22Rv1 (cell line): ENCODE data around the gene ZNF507.

Experiments used
- ZFX ChIP-seq: fragments of 450-650 bp; IDR thresholded peaks from 2 replicates; pipeline ENCODE4 v1.6.1; 2017; ENCODE audit warnings: antibody characterized with exemption, borderline replicate concordance
- TF ChIP-seq, protein P1 (sequence below): fragments of 450-650 bp; IDR thresholded peaks from 2 replicates; pipeline ENCODE4 v1.5.1; 2017; ENCODE audit warnings: mild to moderate bottlenecking

DNA sequence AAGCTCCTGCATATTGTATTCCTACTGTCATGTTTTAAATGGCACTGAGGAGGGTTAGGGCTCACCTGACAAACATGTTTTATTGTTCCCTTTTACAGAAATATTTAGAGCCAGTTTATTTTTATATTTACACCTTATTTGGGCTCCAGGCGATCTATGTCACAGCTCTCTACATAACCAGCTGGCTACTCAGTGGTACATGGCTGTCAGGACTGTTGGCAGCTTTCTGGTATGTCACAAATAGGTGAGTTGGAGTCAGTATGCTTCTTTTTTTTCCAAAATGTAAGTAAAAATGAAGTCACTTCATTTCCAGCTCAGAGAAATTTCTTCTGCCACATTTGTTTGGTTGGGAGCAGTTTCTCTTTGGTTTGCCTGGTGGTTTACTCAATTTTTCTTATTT is 91.7 kb downstream of the ZNF507 start:
- TF ChIP-seq, protein P1, sequence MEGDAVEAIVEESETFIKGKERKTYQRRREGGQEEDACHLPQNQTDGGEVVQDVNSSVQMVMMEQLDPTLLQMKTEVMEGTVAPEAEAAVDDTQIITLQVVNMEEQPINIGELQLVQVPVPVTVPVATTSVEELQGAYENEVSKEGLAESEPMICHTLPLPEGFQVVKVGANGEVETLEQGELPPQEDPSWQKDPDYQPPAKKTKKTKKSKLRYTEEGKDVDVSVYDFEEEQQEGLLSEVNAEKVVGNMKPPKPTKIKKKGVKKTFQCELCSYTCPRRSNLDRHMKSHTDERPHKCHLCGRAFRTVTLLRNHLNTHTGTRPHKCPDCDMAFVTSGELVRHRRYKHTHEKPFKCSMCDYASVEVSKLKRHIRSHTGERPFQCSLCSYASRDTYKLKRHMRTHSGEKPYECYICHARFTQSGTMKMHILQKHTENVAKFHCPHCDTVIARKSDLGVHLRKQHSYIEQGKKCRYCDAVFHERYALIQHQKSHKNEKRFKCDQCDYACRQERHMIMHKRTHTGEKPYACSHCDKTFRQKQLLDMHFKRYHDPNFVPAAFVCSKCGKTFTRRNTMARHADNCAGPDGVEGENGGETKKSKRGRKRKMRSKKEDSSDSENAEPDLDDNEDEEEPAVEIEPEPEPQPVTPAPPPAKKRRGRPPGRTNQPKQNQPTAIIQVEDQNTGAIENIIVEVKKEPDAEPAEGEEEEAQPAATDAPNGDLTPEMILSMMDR = no peak
- TF ChIP-seq ZFX = no peak
